Activated T-cell treated with anti-CD3 and anti-CD28 coated beads, Interleukin-2, amount 50 U/mL, for 24 hours (primary cell): ENCODE measurements around the gene PRCD.
"Not testable (repeated sequence)": the region's sequence is repeated elsewhere in the genome, so short reads cannot be mapped to it uniquely, and the experiment has no call there.

ENCODE experiments used
- DNase-seq: peaks from one replicate; pipeline ENCODE4 v3.0.0-alpha.2; 2020
- H3K27ac Mint-ChIP-seq: 2 replicates; pipeline ENCODE4 v1.8.0; 2020; ENCODE audit warnings: mild to moderate bottlenecking, mixed read lengths
- H3K27me3 Mint-ChIP-seq: 2 replicates; pipeline ENCODE4 v1.8.0; 2020; ENCODE audit warnings: mixed read lengths
- H3K36me3 Mint-ChIP-seq: 2 replicates; pipeline ENCODE4 v1.8.0; 2020; ENCODE audit warnings: low read depth, mixed read lengths
- H3K4me1 Mint-ChIP-seq: 2 replicates; pipeline ENCODE4 v1.8.0; 2020; ENCODE audit warnings: low read depth, mixed read lengths
- H3K4me3 Mint-ChIP-seq: 2 replicates; pipeline ENCODE4 v1.8.0; 2020; ENCODE audit warnings: mild to moderate bottlenecking, moderate library complexity, mixed read lengths
- H3K9me3 Mint-ChIP-seq: 2 replicates; pipeline ENCODE4 v1.8.0; 2020; ENCODE audit warnings: mixed read lengths

The PRCD gene

GRCh38 chr17:76529224-76530094 lies 10.4 kb upstream of the PRCD start:
- H3K9me3 Mint-ChIP-seq, result no peaks in the 10 kb centered on the region
- H3K27ac Mint-ChIP-seq, result no peak overlapping the region
- DNase-seq, result no peak
- no peaks in the 10 kb centered on the region for H3K27me3 Mint-ChIP-seq
- peaks cover 20% of the 10 kb centered on the region for H3K4me1 Mint-ChIP-seq
- no peaks in the 10 kb centered on the region for H3K36me3 Mint-ChIP-seq
- H3K4me3 Mint-ChIP-seq, result no peak overlapping the region

GRCh38 chr17:76530095-76530723 lies 9.6 kb upstream of the PRCD start:
- no peak overlapping the region for H3K4me3 Mint-ChIP-seq
- no peaks in the 10 kb centered on the region for H3K36me3 Mint-ChIP-seq
- peaks cover 2% of the 10 kb centered on the region for H3K27me3 Mint-ChIP-seq
- H3K9me3 Mint-ChIP-seq, result no peaks in the 10 kb centered on the region
- peaks cover 20% of the 10 kb centered on the region for H3K4me1 Mint-ChIP-seq
- DNase-seq, result no peak
- no peak overlapping the region for H3K27ac Mint-ChIP-seq

- no peak for DNase-seq
- Mint-ChIP-seq H3K9me3 (no peaks in the 10 kb centered on the region), H3K27ac (no peak overlapping the region), H3K27me3 (peaks cover 7% of the 10 kb centered on the region), H3K4me1 (peaks cover 20% of the 10 kb centered on the region), H3K36me3 (no peaks in the 10 kb centered on the region), H3K4me3 (no peak overlapping the region)
Observed at GRCh38 chr17:76530811-76531485, 8.9 kb upstream of the PRCD start.

- Mint-ChIP-seq H3K4me1 (peaks cover 20% of the 10 kb centered on the region), H3K4me3 (no peak overlapping the region), H3K9me3 (no peaks in the 10 kb centered on the region), H3K36me3 (no peaks in the 10 kb centered on the region), H3K27ac (no peak overlapping the region), H3K27me3 (peaks cover 12% of the 10 kb centered on the region)
- DNase-seq, result no peak
Observed at GRCh38 chr17:76531486-76532038, 8.3 kb upstream of the PRCD start.

GRCh38 chr17:76532072-76532651 lies 7.7 kb upstream of the PRCD start:
- Mint-ChIP-seq H3K4me3 (no peak overlapping the region), H3K27me3 (peaks cover 17% of the 10 kb centered on the region), H3K9me3 (no peaks in the 10 kb centered on the region), H3K36me3 (no peaks in the 10 kb centered on the region), H3K4me1 (peaks cover 18% of the 10 kb centered on the region), H3K27ac (no peak overlapping the region)
- no peak for DNase-seq

GRCh38 chr17:76533640-76534359 lies 6.0 kb upstream of the PRCD start:
- not testable (repeated sequence) for H3K4me1 Mint-ChIP-seq, H3K9me3 Mint-ChIP-seq, H3K27ac Mint-ChIP-seq, DNase-seq, H3K4me3 Mint-ChIP-seq, H3K36me3 Mint-ChIP-seq
- H3K27me3 Mint-ChIP-seq, result peaks cover 23% of the 10 kb centered on the region

- H3K27ac Mint-ChIP-seq, result no peak overlapping the region
- peaks cover 6% of the 10 kb centered on the region for H3K4me1 Mint-ChIP-seq
- no peaks in the 10 kb centered on the region for H3K36me3 Mint-ChIP-seq
- DNase-seq, result no peak
- no peak overlapping the region for H3K4me3 Mint-ChIP-seq
- H3K9me3 Mint-ChIP-seq, result no peaks in the 10 kb centered on the region
- H3K27me3 Mint-ChIP-seq, result peaks cover 35% of the 10 kb centered on the region
Observed at GRCh38 chr17:76534831-76535732, 4.8 kb upstream of the PRCD start.

- Mint-ChIP-seq H3K36me3 (no peaks in the 10 kb centered on the region), H3K27me3 (peaks cover 43% of the 10 kb centered on the region), H3K4me3 (no peak overlapping the region), H3K4me1 (peaks cover 3% of the 10 kb centered on the region), H3K27ac (no peak overlapping the region), H3K9me3 (no peaks in the 10 kb centered on the region)
- no peak for DNase-seq
Observed at GRCh38 chr17:76535788-76536510, 3.9 kb upstream of the PRCD start.

GRCh38 chr17:76536511-76537287 lies 3.1 kb upstream of the PRCD start:
- H3K36me3 Mint-ChIP-seq, result no peaks in the 10 kb centered on the region
- peaks cover 47% of the 10 kb centered on the region for H3K27me3 Mint-ChIP-seq
- no peak overlapping the region for H3K27ac Mint-ChIP-seq
- no peak overlapping the region for H3K4me3 Mint-ChIP-seq
- DNase-seq, result no peak
- no peaks in the 10 kb centered on the region for H3K9me3 Mint-ChIP-seq
- peaks cover 3% of the 10 kb centered on the region for H3K4me1 Mint-ChIP-seq

GRCh38 chr17:76537288-76537577 lies 2.6 kb upstream of the PRCD start:
- Mint-ChIP-seq H3K4me1 (peaks cover 3% of the 10 kb centered on the region), H3K9me3 (no peaks in the 10 kb centered on the region), H3K27me3 (peaks cover 52% of the 10 kb centered on the region), H3K36me3 (no peaks in the 10 kb centered on the region), H3K27ac (no peak overlapping the region), H3K4me3 (no peak overlapping the region)
- no peak for DNase-seq

GRCh38 chr17:76537578-76538280 lies 2.1 kb upstream of the PRCD start, which contains the start of gene CYGB:
TSS of gene CYGB (minus strand) at chr17:76537709. CDS start at chr17:76537542, 167 bp downstream.
- peaks cover 56% of the 10 kb centered on the region for H3K27me3 Mint-ChIP-seq
- peaks cover 3% of the 10 kb centered on the region for H3K4me1 Mint-ChIP-seq
- no peaks in the 10 kb centered on the region for H3K36me3 Mint-ChIP-seq
- no peak for DNase-seq
- no peak within 1 kb of the TSS for H3K4me3 Mint-ChIP-seq
- no peak within 1 kb of the TSS for H3K27ac Mint-ChIP-seq
- H3K9me3 Mint-ChIP-seq, result no peaks in the 10 kb centered on the region
